Upper lobe of left lung (tissue), 6 donors: ENCODE measurements around the gene C2orf76. TPM values are rescaled to one million over a fixed set of nuclear protein-coding genes. Genes with fewer than 3 reads are reported as not detected.

ENCODE experiments used
- ATAC-seq, 2 donors: fragments of 200-7000 bp; cut with Tn5 transposase; one replicate each; pipeline ENCODE4 v1.9.1; 2022; ENCODE audit warnings: mild to moderate bottlenecking in 2 of 2, moderate library complexity in 2 of 2; ENCODE audit not compliant: low FRiP score in 2 of 2
- DNase-seq, 2 donors: peaks; one replicate each; pipeline ENCODE4 v3.0.0-alpha.2; 2019 to 2020
- H3K27ac ChIP-seq, 4 donors: fragments of 200-600 bp; sonication (generic); one replicate each; pipeline ENCODE4 v1.5.1; 2016 to 2019
- H3K27me3 ChIP-seq, 4 donors: fragments of 200-600 bp; sonication (generic); one replicate each; pipeline ENCODE4 v1.5.1; 2017 to 2019
- H3K36me3 ChIP-seq, 4 donors: fragments of 200-600 bp; sonication (generic); one replicate each; pipeline ENCODE4 v1.5.1; 2016 to 2019
- H3K4me1 ChIP-seq, 4 donors: fragments of 200-600 bp; sonication (generic); one replicate each; pipeline ENCODE4 v1.5.1; 2018 to 2019
- H3K4me3 ChIP-seq, 4 donors: fragments of 200-600 bp; sonication (generic); one replicate each; pipeline ENCODE4 v1.5.1; 2017 to 2019; ENCODE audit warnings: mild to moderate bottlenecking in 2 of 4, moderate library complexity in 1 of 4
- H3K9me3 ChIP-seq, 4 donors: fragments of 200-600 bp; sonication (generic); one replicate each; pipeline ENCODE4 v1.5.1; 2018 to 2019
- CTCF ChIP-seq, 6 experiments: fragments of 450-650 bp in 4 of 6; fragments of 200-600 bp in 2 of 6; sonication (generic) in 2 of 6; IDR thresholded peaks; one replicate each; pipeline ENCODE4 v1.5.1; 2016 to 2019; ENCODE audit warnings: antibody characterized with exemption in 6 of 6
- EP300 ChIP-seq, 4 donors: sonication (generic); formaldehyde crosslinking; IDR thresholded peaks; one replicate each; pipeline ENCODE4 v1.5.1; 2017; ENCODE audit warnings: antibody characterized with exemption in 4 of 4, control low read depth in 2 of 4
- POLR2A ChIP-seq, 4 donors: fragments of 450-650 bp; IDR thresholded peaks; one replicate each; pipeline ENCODE4 v1.5.1; 2016 to 2017; ENCODE audit warnings: antibody characterized with exemption in 4 of 4, mild to moderate bottlenecking in 2 of 4
- POLR2AphosphoS5 ChIP-seq, 2 donors: sonication (generic); formaldehyde crosslinking; IDR thresholded peaks; one replicate each; pipeline ENCODE4 v1.5.1; 2017; ENCODE audit warnings: antibody characterized with exemption in 2 of 2
- WGBS, 2 donors: methylation state at CpG; one replicate each; pipeline ENCODE4 v1.1.5; 2017 to 2018; 5-methylcytosine and 5-hydroxymethylcytosine counted together
- total RNA-seq, 6 donors: library from RNA; depleted of rRNA in 4 of 6; stranded (reverse); fragments of >200 nt in 4 of 6; gene quantifications; one replicate each; pipeline versions ENCODE4 v1.1.0 to v1.2.1, GENCODE V29; 2016 to 2021
- donor health status: DM: no; HTN: no; CAD: no; lungs with moderate emphysema.
- donor health status: DM: no; HTN: yes; CAD: no; lungs with severe emphysema.

C2orf76 gene
- total RNA-seq, 6 donors from 2014 or later, result 3.3 to 14.7 (median 6.2) TPM; not detected in 1

- WGBS, 2 donors, result 30 to 42% methylated on average over 9 of the region's 9 CpGs
- H3K36me3 ChIP-seq, result no peaks in the 10 kb centered on the region
- peak overlapping the region; percentile 2 to 72 (median 61) for H3K27ac ChIP-seq
- DNase-seq, result peak in 1 of 2 donors; percentile 86
- H3K4me3 ChIP-seq, result no peak overlapping the region
- H3K9me3 ChIP-seq, result no peaks in the 10 kb centered on the region
- H3K27me3 ChIP-seq, result no peaks in the 10 kb centered on the region
- H3K4me1 ChIP-seq, result peaks cover 18 to 27% (median 21%) of the 10 kb centered on the region in 4 donors
- TF ChIP-seq POLR2AphosphoS5 (IDR thresholded peaks at IDR 0.05), result peak in 1 of 2 donors; percentile 17
- peak in 1 of 4 donors; percentile 43 for TF ChIP-seq POLR2A (IDR thresholded peaks at IDR 0.05)
- TF ChIP-seq CTCF (IDR thresholded peaks at IDR 0.05), result no peak
- peak in 1 of 4 donors; percentile 44 for TF ChIP-seq EP300 (IDR thresholded peaks at IDR 0.05)
- peak; percentile 85 to 87 for ATAC-seq
Measured at GRCh38 chr2:119387381-119388129, 20.9 kb upstream of the C2orf76 start.

- DNase-seq, result no peak
- H3K36me3 ChIP-seq, result no peaks in the 10 kb centered on the region
- H3K4me1 ChIP-seq, result peaks cover 18 to 27% (median 21%) of the 10 kb centered on the region in 4 donors
- no peaks in the 10 kb centered on the region for H3K9me3 ChIP-seq
- no peaks in the 10 kb centered on the region for H3K27me3 ChIP-seq
- WGBS, 2 donors, result 72 to 82% methylated on average over 3 of the region's 3 CpGs
- no peak for ATAC-seq
- no peak overlapping the region for H3K27ac ChIP-seq
- no peak overlapping the region for H3K4me3 ChIP-seq
- no peak for TF ChIP-seq EP300 (IDR thresholded peaks at IDR 0.05)
- TF ChIP-seq POLR2AphosphoS5 (IDR thresholded peaks at IDR 0.05), result no peak
- no peak for TF ChIP-seq POLR2A (IDR thresholded peaks at IDR 0.05)
- TF ChIP-seq CTCF (IDR thresholded peaks at IDR 0.05), result no peak
Measured at GRCh38 chr2:119385466-119385865, 18.8 kb upstream of the C2orf76 start.

DNA sequence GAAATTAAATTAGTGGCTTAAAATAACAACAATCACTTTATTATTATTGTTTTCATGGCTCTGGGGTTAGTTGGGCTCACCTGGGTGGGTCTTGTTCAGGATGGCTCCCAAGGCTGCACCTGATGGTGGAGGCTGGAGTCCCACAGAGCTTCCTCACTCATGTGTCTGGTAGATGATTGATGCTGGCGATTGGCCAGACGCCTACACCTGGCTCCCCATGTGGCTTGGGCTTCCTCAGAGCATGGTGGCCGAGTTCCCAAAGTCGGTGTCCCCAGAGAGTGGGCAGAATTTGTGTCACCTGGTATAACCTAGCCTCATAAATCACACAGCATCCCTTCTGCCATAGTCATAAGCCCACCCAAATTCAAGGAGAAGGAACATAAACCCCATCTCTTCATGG is 18.3 kb upstream of the C2orf76 start:
- H3K36me3 ChIP-seq, result no peaks in the 10 kb centered on the region
- no peak for ATAC-seq
- H3K27ac ChIP-seq, result no peak overlapping the region
- no peak overlapping the region for H3K4me3 ChIP-seq
- no peaks in the 10 kb centered on the region for H3K9me3 ChIP-seq
- peaks cover 17 to 24% (median 19%) of the 10 kb centered on the region in 4 donors for H3K4me1 ChIP-seq
- H3K27me3 ChIP-seq, result no peaks in the 10 kb centered on the region
- DNase-seq, result no peak
- TF ChIP-seq EP300 (IDR thresholded peaks at IDR 0.05), result no peak
- TF ChIP-seq POLR2A (IDR thresholded peaks at IDR 0.05), result no peak
- TF ChIP-seq POLR2AphosphoS5 (IDR thresholded peaks at IDR 0.05), result no peak
- no peak for TF ChIP-seq CTCF (IDR thresholded peaks at IDR 0.05)
- 80 to 83% methylated on average over 4 of the region's 4 CpGs for WGBS, 2 donors

GRCh38 chr2:119383410-119384140 is 16.9 kb upstream of the C2orf76 start:
- 42 to 64% methylated on average over 6 of the region's 6 CpGs for WGBS, 2 donors
- no peak overlapping the region for H3K4me3 ChIP-seq
- H3K27me3 ChIP-seq, result no peaks in the 10 kb centered on the region
- peaks cover 6 to 14% (median 10%) of the 10 kb centered on the region in 4 donors for H3K4me1 ChIP-seq
- ATAC-seq, result no peak
- H3K9me3 ChIP-seq, result no peaks in the 10 kb centered on the region
- no peak for TF ChIP-seq EP300 (IDR thresholded peaks at IDR 0.05)
- TF ChIP-seq CTCF (IDR thresholded peaks at IDR 0.05), result no peak
- no peak for TF ChIP-seq POLR2AphosphoS5 (IDR thresholded peaks at IDR 0.05)
- TF ChIP-seq POLR2A (IDR thresholded peaks at IDR 0.05), result no peak
- H3K27ac ChIP-seq, result no peak overlapping the region
- no peaks in the 10 kb centered on the region for H3K36me3 ChIP-seq
- no peak for DNase-seq
